Keratinocyte (primary cell): Measurements from ENCODE around the gene PATL2. TPM values are rescaled to one million over a fixed set of nuclear protein-coding genes. Genes with fewer than 3 reads are reported as not detected.

Experiments used
- DNase-seq: peaks from one replicate; pipeline ENCODE4 v3.0.0-alpha.2; 2011; ENCODE audit warnings: low read depth, missing footprints, low spot score
- FAIRE-seq: peaks from 2 replicates; lab custom pipeline; 2011; peaks lifted over from hg19 to GRCh38; lab: Jason Lieb, UNC
- H2AFZ ChIP-seq: 2 replicates; pipeline ENCODE4 v1.6.0; 2012; ENCODE audit warnings: low read length, control low read depth, inconsistent platforms; ENCODE audit not compliant: control insufficient read depth
- H3K27ac ChIP-seq: 2 replicates; pipeline ENCODE4 v1.5.1; 2011; ENCODE audit warnings: low read length; ENCODE audit not compliant: control insufficient read depth, insufficient read depth
- H3K27me3 ChIP-seq: 3 replicates; pipeline ENCODE4 v1.6.0; 2011; ENCODE audit warnings: low read length; ENCODE audit not compliant: control insufficient read depth, insufficient read depth; ENCODE audit errors: extremely low read depth
- H3K36me3 ChIP-seq, 2 experiments: 2 replicates in 1 of 2; 3 replicates in 1 of 2; pipeline ENCODE4 v1.5.1; 2011; ENCODE audit warnings: low read length in 2 of 2, mild to moderate bottlenecking in 1 of 2; ENCODE audit not compliant: control insufficient read depth in 2 of 2, insufficient read depth in 2 of 2; ENCODE audit errors: extremely low read depth in 1 of 2
- H3K4me1 ChIP-seq: 3 replicates; pipeline ENCODE4 v1.5.1; 2011; ENCODE audit warnings: low read length; ENCODE audit not compliant: control insufficient read depth, insufficient read depth; ENCODE audit errors: extremely low read depth
- H3K4me2 ChIP-seq: 3 replicates; pipeline ENCODE4 v1.6.0; 2011; ENCODE audit warnings: low read depth, low read length; ENCODE audit not compliant: control insufficient read depth, insufficient read depth; ENCODE audit errors: extremely low read depth
- H3K4me3 ChIP-seq, 3 experiments: fragments of 200-600 bp in 1 of 3; sonication (generic) in 1 of 3; 2 replicates in 2 of 3; 3 replicates in 1 of 3; pipeline ENCODE4 v1.5.1; 2011 to 2016; ENCODE audit warnings: low read length in 3 of 3, mild to moderate bottlenecking in 3 of 3, control low read depth in 2 of 3, inconsistent platforms in 1 of 3, low read depth in 1 of 3, mixed read lengths in 1 of 3, mixed run types in 1 of 3, moderate library complexity in 1 of 3; ENCODE audit not compliant: control insufficient read depth in 2 of 3, insufficient read depth in 2 of 3; ENCODE audit errors: extremely low read depth in 1 of 3
- H3K79me2 ChIP-seq: 2 replicates; pipeline ENCODE4 v1.6.0; 2012; ENCODE audit warnings: low read length; ENCODE audit not compliant: control insufficient read depth, insufficient read depth
- H3K9ac ChIP-seq: 3 replicates; pipeline ENCODE4 v1.6.0; 2011; ENCODE audit warnings: low read length; ENCODE audit not compliant: control insufficient read depth, insufficient read depth; ENCODE audit errors: extremely low read depth
- H3K9me1 ChIP-seq: 3 replicates; pipeline ENCODE4 v1.6.0; 2011; ENCODE audit warnings: low read length; ENCODE audit not compliant: control insufficient read depth, insufficient read depth; ENCODE audit errors: extremely low read depth
- H3K9me3 ChIP-seq: 2 replicates; pipeline ENCODE4 v1.5.1; 2012; ENCODE audit warnings: low read depth, low read length; ENCODE audit not compliant: control insufficient read depth
- H4K20me1 ChIP-seq: 3 replicates; pipeline ENCODE4 v1.6.0; 2011; ENCODE audit warnings: low read length; ENCODE audit not compliant: control insufficient read depth, insufficient read depth; ENCODE audit errors: extremely low read depth
- EZH2 ChIP-seq: IDR thresholded peaks from one replicate; pipeline ENCODE4 v1.6.1; 2012; ENCODE audit warnings: inconsistent platforms, mild to moderate bottlenecking, low read length, moderate library complexity
- dilution Hi-C: fragments of 300-500 bp; cut with MboI; formaldehyde crosslinking; loops from one replicate; pipeline ENCODE4 v1.7.0; 2020; ENCODE audit warnings: low sequenced_read_pairs; ENCODE audit not compliant: extremely low pct_ligation_motif_present
- polyA plus RNA-seq, 5 experiments: library from polyadenylated mRNA; depleted of rRNA in 3 of 5; stranded (reverse) in 3 of 5; stranded (forward) in 1 of 5; unstranded in 1 of 5; fragments of >200 nt; gene quantifications; 1 replicate in 1 of 5; 2 replicates in 3 of 5; 3 replicates in 1 of 5; pipeline versions ENCODE4 v1.2.1 to v1.2.3, GENCODE V29; 2011 to 2012; ENCODE audit warnings: missing spikeins in 2 of 5, low read depth in 1 of 5, low replicate concordance in 1 of 5
- TF ChIP-seq, protein P1 (sequence below), 3 experiments: IDR thresholded peaks in 1 of 3; conservative IDR thresholded peaks in 1 of 3; optimal IDR thresholded peaks in 1 of 3; 2 replicates in 2 of 3; 3 replicates in 1 of 3; pipeline versions ENCODE3 to v1.5.1; 2011; ENCODE audit warnings: low read length in 3 of 3, mild to moderate bottlenecking in 3 of 3, moderate library complexity in 2 of 3, control low read depth in 1 of 3, inconsistent platforms in 1 of 3; ENCODE audit not compliant: insufficient read depth in 2 of 3; ENCODE audit errors: extremely low read depth in 1 of 3

PATL2 gene
- polyA plus RNA-seq, 1 donor (not counting 4 experiments of a cell fraction or from before 2014, with no cell fraction given): 0.46 TPM

DNA sequence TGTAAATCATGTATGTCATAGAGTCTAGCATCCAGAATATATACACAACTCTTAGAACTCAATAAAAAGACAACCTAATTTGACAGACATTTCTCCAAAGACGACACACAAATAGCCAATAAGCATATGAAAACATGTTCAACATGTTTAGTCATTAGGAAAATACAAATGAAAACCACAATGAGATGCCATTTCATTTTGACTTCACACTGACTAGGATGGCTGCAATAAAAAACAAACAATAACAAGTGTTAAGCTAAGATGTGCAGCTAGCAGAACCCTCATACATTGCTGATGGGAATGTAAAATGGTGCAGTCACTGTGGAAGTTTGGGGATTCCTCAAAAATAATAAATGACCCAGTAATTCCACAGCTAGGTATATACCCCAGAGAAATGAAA lies 64.1 kb downstream of the PATL2 start:
- Histone ChIP-seq H3K4me3 (no peak overlapping the region), H3K9me1 (no peaks in the 10 kb centered on the region), H3K36me3 (peaks cover 8 to 15% of the 10 kb centered on the region in 2 experiments), H3K27me3 (no peaks in the 10 kb centered on the region), H3K4me1 (peaks cover 4% of the 10 kb centered on the region), H3K9me3 (peaks cover 2% of the 10 kb centered on the region), H3K79me2 (peaks cover 23% of the 10 kb centered on the region), H3K9ac (no peak overlapping the region), H2AFZ (no peak overlapping the region), H4K20me1 (no peaks in the 10 kb centered on the region), H3K27ac (no peak overlapping the region), H3K4me2 (no peak overlapping the region)
- no peak for FAIRE-seq
- dilution Hi-C loops: no loop called here
- DNase-seq: no peak
- TF ChIP-seq, protein P1, sequence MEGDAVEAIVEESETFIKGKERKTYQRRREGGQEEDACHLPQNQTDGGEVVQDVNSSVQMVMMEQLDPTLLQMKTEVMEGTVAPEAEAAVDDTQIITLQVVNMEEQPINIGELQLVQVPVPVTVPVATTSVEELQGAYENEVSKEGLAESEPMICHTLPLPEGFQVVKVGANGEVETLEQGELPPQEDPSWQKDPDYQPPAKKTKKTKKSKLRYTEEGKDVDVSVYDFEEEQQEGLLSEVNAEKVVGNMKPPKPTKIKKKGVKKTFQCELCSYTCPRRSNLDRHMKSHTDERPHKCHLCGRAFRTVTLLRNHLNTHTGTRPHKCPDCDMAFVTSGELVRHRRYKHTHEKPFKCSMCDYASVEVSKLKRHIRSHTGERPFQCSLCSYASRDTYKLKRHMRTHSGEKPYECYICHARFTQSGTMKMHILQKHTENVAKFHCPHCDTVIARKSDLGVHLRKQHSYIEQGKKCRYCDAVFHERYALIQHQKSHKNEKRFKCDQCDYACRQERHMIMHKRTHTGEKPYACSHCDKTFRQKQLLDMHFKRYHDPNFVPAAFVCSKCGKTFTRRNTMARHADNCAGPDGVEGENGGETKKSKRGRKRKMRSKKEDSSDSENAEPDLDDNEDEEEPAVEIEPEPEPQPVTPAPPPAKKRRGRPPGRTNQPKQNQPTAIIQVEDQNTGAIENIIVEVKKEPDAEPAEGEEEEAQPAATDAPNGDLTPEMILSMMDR (optimal IDR thresholded peaks at IDR 0.05 in 1 of 3, IDR thresholded peaks at IDR 0.05 in 1 of 3, conservative IDR thresholded peaks at IDR 0.05 in 1 of 3; ENCODE audit: extremely low read depth in 1 of 3, insufficient read depth in 2 of 3, low read length in 3 of 3): no peak
- TF ChIP-seq EZH2: no peak

DNA sequence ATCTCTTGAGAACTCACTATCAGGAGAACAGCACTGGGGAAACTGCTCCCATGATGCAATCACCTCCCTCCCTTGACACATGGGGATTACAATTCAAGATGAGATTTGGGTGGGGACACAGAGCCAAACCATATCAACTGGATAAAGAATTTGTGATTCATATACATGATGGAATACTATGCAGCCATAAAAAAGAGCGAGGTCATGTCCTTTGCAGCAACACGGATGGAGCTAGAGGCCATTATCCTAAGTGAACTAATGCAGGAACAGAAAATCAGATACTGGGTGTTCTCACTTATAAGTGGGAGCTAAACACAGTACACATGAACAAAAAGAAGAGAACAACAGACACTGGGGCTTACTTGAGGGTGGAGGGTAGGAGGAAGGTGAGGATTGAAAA lies 64.7 kb downstream of the PATL2 start:
- Histone ChIP-seq H3K4me3 (no peak overlapping the region), H3K27ac (no peak overlapping the region), H3K4me1 (peaks cover 4% of the 10 kb centered on the region), H2AFZ (no peak overlapping the region), H3K79me2 (peaks cover 24% of the 10 kb centered on the region), H3K4me2 (no peak overlapping the region), H3K9me1 (no peaks in the 10 kb centered on the region), H3K9me3 (peaks cover 2% of the 10 kb centered on the region), H3K9ac (no peak overlapping the region), H4K20me1 (no peaks in the 10 kb centered on the region), H3K36me3 (peaks cover 7 to 9% of the 10 kb centered on the region in 2 experiments), H3K27me3 (no peaks in the 10 kb centered on the region)
- TF ChIP-seq EZH2: no peak
- TF ChIP-seq, protein P1 (optimal IDR thresholded peaks at IDR 0.05 in 1 of 3, IDR thresholded peaks at IDR 0.05 in 1 of 3, conservative IDR thresholded peaks at IDR 0.05 in 1 of 3; ENCODE audit: extremely low read depth in 1 of 3, insufficient read depth in 2 of 3, low read length in 3 of 3): no peak
- dilution Hi-C loops: no loop called here
- FAIRE-seq (no peak), DNase-seq (no peak)
